Stimulated activated CD4-positive, alpha-beta T cell treated with anti-CD3 and anti-CD28 coated beads, Interleukin-2, amount 100 ng/mL, for 4 hours (primary cell): ENCODE data around the gene POLR2A.

Experiments used
- DNase-seq: peaks from one replicate; pipeline ENCODE4 v3.0.0-alpha.2; 2020; ENCODE audit warnings: low read depth

POLR2A gene

DNA sequence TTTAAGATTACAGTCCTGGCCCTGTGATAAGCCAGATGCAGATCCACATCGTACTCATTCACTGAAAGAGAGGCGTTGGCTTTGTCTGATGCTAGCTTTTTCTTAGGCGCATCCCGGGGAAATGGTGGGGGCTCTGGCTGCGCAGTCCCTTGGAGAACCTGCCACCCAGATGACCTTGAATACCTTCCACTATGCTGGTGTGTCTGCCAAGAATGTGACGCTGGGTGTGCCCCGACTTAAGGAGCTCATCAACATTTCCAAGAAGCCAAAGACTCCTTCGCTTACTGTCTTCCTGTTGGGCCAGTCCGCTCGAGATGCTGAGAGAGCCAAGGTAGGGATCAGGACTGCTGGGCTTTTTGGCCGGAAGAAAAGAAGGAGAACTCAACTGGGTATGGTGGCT is 24.0 kb downstream of the POLR2A start:
- DNase-seq: no peak

DNA sequence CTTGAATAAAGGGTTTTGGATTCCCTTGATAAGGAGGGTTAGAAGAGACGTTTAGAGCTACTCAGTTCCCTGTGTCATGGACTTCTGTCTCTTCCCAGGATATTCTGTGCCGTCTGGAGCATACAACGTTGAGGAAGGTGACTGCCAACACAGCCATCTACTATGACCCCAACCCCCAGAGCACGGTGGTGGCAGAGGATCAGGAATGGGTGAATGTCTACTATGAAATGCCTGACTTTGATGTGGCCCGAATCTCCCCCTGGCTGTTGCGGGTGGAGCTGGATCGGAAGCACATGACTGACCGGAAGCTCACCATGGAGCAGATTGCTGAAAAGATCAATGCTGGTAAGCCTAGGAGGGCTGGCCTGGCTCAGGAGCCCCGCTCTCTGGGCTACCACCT is 24.7 kb downstream of the POLR2A start:
- DNase-seq: no peak

DNA sequence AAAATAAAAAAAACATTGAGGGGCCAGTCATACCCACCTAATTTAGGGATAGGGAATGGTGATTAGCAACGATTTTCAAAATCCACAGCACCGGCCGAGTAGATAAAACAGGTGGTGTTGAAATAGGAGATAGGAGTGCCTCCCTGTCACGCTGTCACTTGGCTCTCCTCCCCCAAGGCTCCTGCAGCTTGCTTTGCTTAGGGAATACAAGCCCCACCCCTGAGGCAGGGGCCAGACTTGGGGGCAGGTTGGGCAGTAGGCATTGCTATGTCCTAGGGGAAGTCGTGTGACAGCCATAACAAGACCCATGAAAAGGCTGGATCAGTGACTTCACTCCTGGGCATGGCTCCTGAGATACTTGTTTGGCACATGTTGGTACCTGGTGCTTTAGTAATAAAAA is 25.8 kb downstream of the POLR2A start:
- DNase-seq: no peak

DNA sequence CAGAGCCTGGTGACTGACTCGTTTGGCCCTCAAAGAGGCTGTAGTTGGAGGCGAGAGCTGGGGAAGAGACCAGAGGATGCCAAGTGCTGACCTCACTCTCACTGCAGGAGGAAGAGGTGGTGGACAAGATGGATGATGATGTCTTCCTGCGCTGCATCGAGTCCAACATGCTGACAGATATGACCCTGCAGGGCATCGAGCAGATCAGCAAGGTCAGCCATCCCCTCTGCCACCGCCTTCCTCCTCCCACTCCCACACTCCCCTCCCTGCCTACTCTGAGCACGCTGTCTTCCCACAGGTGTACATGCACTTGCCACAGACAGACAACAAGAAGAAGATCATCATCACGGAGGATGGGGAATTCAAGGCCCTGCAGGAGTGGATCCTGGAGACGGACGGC is 26.9 kb downstream of the POLR2A start:
- no peak for DNase-seq

DNA sequence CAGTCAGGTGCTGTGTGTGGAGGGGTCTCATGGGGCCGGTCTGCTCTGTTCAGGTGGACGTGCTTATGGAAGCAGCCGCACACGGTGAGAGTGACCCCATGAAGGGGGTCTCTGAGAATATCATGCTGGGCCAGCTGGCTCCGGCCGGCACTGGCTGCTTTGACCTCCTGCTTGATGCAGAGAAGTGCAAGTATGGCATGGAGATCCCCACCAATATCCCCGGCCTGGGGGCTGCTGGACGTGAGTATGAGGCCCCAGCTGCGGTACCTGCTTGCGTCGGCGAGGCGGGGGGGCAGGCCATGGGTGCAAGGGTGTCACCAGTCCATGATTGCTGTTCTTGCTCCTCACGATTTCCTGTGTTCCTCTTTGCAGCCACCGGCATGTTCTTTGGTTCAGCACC is 27.9 kb downstream of the POLR2A start:
- no peak for DNase-seq

DNA sequence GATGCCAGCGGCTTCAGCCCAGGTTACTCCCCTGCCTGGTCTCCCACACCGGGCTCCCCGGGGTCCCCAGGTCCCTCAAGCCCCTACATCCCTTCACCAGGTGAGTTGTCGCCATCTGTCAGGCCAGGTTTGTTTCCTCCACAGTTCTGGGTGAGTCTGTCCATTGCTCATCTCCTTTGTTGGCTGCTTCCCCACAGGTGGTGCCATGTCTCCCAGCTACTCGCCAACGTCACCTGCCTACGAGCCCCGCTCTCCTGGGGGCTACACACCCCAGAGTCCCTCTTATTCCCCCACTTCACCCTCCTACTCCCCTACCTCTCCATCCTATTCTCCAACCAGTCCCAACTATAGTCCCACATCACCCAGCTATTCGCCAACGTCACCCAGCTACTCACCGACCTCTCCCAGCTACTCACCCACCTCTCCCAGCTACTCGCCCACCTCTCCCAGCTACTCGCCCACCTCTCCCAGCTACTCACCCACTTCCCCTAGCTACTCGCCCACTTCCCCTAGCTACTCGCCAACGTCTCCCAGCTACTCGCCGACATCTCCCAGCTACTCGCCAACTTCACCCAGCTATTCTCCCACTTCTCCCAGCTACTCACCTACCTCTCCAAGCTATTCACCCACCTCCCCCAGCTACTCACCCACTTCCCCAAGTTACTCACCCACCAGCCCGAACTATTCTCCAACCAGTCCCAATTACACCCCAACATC is 28.8 kb downstream of the POLR2A start:
- DNase-seq: no peak

DNA sequence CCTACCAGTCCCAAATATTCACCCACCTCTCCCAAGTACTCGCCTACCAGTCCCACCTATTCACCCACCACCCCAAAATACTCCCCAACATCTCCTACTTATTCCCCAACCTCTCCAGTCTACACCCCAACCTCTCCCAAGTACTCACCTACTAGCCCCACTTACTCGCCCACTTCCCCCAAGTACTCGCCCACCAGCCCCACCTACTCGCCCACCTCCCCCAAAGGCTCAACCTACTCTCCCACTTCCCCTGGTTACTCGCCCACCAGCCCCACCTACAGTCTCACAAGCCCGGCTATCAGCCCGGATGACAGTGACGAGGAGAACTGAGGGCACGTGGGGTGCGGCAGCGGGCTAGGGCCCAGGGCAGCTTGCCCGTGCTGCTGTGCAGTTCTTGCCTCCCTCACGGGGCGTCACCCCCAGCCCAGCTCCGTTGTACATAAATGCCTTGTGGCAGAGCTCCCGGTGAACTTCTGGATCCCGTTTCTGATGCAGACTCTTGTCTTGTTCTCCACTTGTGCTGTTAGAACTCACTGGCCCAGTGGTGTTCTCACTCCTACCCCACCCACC is 29.8 kb downstream of the POLR2A start:
- DNase-seq: no peak

DNA sequence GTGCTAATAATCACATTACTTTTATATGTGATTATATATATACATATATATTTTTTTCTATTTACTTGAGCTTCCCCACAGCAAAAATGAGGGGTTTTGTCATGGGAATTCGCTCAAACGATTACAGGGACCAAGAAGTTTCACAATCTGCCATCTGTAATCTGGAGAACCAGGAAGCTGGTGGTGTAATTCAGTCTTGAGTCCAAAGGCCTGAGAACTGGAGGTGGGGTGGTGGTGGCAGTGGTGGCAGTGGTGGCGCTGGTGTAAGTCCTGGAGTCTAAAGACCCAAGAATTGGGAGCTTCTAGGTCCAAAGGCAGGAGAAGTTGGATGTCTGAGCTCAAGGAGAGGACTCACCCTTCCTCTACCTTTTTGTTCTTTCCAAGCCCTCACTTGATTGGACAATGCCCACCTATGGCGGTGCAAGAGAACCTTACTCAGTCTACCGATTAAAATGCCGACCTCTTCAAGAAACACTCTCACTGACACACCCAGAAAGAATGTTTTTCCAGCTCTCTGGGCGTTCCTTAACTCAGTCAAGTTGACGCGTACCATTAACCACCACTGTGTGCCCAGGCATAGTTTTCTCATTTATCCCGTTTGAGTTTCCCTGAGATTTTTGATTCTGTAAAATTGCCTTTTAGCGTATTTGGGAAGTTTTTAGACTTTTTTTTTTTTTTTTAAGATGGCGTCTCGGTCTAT is 31.9 kb downstream of the POLR2A start:
- no peak for DNase-seq

DNA sequence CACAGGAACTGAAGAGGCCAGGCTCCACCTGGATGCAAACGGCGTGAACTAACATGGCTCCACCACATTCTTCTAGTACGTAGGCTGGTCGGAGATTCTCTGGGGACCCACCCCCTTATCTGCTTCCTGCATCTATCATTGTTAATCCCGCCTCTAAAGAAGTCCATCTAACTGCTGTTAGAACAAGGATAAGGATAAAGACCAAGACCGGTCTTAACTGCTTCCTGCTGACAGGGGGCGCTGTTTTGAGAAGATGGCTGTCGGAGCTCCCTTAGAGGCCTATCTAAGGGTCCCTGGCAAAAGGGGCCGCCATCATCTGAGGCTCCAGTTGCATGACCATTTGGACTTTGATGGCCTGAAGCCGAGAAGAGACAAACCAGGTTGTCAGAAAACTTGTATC is 38.9 kb downstream of the POLR2A start:
- DNase-seq: peak; percentile 38

DNA sequence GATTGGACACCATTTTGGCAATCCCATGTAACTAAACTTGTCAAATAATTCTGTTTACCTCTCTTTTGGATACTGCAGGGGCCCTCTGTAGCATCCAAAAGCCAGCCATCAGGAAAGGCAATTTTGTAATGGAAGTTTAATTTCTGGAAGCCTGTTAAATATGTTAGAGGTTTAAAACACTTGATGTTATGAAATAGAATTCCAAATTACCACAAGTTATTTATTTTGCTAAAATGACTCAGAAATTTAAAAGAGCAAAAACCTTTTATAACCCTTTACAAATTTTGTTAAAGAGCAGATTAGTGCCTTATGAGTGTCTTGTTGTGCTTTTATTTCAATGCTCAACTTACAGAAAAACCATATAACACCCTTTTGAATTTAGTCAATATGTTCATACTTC is 44.7 kb downstream of the POLR2A start:
- no peak for DNase-seq

DNA sequence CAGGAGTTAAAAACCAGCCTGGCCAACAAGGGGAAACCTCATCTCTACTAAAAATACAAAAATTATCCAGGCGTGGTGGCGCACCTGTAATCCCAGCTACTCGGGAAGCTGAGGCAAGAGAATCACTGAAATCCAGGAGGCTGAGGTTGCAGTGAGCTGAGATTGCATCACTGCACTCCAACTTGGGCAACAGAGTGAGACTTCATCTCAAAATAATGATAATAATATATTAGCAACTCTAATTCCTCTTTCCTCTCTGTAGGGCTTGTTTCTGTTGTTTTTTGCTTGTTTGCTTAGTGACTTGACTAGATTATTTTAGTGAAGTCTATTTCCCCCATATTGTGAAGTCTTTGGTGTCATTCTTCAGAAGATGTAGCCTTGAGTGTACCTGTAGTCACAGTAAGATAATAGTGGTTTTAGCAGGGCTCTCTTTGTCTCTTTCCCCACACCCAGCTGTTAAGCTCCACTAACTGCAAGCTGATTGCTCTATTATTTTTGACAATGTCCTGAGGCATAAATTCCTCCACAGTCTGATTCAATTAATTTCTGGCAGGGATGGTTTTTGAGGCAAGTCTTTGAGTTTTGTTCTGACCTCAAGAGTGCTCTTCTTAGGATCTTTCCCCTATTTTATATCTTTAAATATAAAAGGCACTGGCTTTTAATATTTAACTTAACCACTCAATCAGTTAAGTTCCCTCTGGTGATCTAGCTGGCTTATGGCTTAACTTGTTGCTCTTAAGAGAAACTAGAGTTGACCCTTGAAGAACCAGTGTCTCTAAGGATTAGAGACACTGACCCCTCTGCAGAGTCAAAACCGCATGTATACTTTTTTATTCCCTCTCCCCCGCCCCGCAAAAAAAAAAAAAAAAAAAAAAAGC is 46.1 kb downstream of the POLR2A start:
- no peak for DNase-seq

DNA sequence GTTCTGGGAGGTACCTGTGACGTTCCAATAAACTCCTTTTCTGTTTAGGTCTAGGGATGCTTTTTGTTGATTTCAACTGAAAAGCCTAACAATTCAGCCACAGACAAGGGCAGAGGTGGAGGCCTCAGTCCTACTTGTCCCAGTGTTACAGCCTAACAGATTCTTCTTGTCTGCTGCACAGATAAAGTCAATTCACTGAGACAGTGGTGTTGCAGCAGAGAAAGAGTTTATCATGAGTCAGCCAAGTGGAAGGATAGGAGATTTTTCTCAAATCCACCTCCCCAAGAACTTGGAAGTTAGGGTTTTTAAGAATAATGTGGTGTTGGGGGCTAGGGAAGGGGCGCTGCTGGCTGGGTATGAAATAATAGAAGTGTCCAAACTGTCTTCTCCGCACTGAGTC is 53.9 kb downstream of the POLR2A start:
- DNase-seq: no peak

DNA sequence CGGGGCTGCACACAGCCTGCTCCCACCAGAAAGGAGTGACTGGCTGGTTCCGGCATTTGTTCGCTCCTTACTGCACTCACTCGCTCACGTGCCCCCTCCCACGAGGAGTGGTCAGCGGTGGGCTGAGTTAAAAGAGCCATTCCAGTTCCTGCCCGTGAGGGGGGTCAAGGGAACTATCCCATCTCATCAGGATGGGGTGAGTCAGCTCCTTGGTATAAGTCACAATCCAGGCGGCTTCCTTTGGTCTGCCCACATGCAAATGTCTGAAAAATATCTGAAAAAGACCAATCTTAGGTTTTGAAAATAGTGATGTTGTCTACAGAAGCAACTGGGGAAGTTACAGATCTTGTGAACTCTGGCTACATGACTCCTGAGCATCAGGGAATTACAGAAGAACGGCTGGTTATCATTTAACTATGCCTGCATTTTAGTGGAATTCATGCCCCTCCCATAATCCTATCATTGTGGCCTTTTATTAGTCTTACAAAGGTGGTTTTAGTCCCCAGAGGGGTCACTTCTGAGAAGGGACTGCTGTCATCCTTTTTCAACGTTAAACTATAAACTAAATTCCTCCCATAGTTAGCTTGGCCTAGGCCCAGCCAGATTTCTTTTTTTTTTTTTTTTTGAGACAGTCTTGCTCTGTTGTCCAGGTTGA is 54.9 kb downstream of the POLR2A start:
- no peak for DNase-seq

DNA sequence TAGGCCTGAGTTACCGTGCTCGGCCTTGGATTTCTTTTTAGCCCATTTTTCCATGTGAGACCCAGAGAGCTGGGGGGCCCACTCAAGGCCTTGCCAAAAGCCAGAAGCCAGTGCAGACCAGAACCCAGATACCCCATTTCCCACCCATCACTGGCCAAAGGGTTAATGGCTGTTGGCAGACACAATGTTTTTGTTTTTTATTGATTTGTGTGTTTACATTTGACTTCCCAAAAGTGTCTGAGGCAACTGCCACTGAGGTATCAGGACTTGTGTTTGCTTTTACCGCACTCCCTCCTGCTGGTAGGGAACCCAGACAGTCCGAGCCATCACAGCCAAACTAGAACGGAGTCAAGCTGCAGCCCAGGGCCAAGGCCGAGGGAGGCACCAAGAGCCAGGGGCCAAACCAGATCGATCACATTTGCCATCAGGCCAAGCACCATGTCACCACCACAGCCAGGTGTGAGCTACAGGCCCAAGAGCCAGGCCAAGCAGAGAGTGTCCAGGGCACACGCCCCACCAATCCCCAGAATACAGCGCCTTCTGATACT is 57.0 kb downstream of the POLR2A start:
- no peak for DNase-seq

DNA sequence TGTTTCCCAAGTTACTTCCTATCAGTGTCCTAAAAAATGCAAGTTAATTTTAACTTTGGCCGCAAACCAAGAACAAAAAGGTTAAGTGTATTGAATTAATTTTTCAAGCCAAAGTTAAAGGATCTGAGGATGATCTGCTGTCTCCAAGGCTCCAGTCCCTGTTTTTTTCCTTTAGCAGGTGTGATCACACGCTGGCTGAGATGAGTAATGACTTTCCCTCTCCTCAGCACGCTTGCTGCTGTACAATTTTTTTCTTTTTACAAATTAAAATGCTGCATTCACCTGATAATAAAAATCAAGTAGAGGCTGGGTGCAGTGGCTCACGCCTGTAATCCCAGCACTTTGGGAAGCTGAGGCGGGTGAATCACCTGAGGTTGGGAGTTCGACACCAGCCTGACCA is 60.7 kb downstream of the POLR2A start:
- DNase-seq: no peak

DNA sequence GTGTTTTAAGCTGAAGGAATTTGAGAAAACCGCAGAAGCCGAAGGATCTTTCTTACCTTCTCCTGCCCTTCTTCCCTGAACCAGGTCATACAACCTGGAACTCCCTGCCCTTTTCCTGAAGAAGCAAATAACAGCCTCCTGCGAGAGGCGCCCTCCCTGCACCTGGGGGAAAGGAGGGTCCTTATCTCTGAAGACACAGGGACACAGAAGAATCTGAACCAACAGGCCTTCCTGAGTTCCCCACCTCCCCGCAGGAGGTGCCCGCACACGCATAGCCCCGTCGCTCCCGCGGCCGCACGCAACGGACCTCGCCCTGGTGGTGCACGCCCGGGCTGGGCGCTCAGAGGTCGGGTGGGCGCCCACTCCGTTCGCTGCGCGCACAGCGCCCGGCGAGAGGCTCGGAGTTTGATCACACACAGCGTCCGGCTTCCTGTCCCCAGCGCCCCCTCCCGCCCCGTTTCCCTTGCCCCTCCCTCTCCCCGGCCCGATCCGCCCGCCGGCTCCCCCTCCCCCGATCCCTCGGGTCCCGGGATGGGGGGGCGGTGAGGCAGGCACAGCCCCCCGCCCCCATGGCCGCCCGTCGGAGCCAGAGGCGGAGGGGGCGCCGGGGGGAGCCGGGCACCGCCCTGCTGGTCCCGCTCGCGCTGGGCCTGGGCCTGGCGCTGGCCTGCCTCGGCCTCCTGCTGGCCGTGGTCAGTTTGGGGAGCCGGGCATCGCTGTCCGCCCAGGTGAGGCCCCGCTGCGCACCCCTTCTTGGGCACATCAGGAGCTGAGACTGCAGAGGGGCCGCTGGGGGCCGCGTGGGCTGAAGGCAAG is 64.6 kb downstream of the POLR2A start, which contains the start of gene TNFSF12:
TNFSF12 (plus strand) TSS at position 474 of the 816 bp plus-strand sequence; CDS start at position 570, 96 bp downstream.
- peak; percentile 38 for DNase-seq
